CD4-positive, alpha-beta T cell (primary cell): ENCODE measurements around the gene SORL1. TPM values are rescaled to one million over a fixed set of nuclear protein-coding genes. Genes with fewer than 3 reads are reported as not detected.

Source experiments
- ATAC-seq: fragments of 200-7000 bp; cut with Tn5 transposase; one replicate; pipeline ENCODE4 v1.10.0; 2022; ENCODE audit warnings: mild to moderate bottlenecking; ENCODE audit not compliant: poor library complexity
- CTCF ChIA-PET: fragments of 350-600 bp; sonication (Branson Sonifier 250); formaldehyde crosslinking; loops from one replicate; lab custom pipeline; 2021; ENCODE audit warnings: antibody characterized with exemption, inconsistent platforms; lab: Charles Lee
- POLR2A ChIA-PET: fragments of 350-600 bp; sonication (Branson Sonifier 250); formaldehyde crosslinking; loops from one replicate; lab custom pipeline; 2021; ENCODE audit warnings: antibody characterized with exemption, inconsistent platforms; lab: Charles Lee
- DNase-seq, 14 experiments: peaks; one replicate each; pipeline ENCODE4 v3.0.0-alpha.2; 2013 to 2020; ENCODE audit warnings: mixed read lengths in 2 of 14
- H3K27ac ChIP-seq, 2 donors: one replicate each; pipeline versions ENCODE4 v1.5.1 to v1.7.0; 2013; ENCODE audit warnings: low read length in 2 of 2, low read depth in 1 of 2, mild to moderate bottlenecking in 1 of 2
- H3K27me3 ChIP-seq, 2 experiments: 1 replicate in 1 of 2; 2 replicates in 1 of 2; pipeline versions ENCODE4 v1.6.1 to v1.7.0; 2013; ENCODE audit warnings: low read length in 2 of 2, control low read depth in 1 of 2, mild to moderate bottlenecking in 1 of 2, moderate library complexity in 1 of 2; ENCODE audit not compliant: insufficient read depth in 2 of 2, control insufficient read depth in 1 of 2
- H3K36me3 ChIP-seq: one replicate; pipeline ENCODE4 v1.6.1; 2013; ENCODE audit warnings: low read length, control low read depth; ENCODE audit not compliant: insufficient read depth
- H3K4me1 ChIP-seq: one replicate; pipeline ENCODE4 v1.6.1; 2013; ENCODE audit warnings: low read length, control low read depth; ENCODE audit not compliant: insufficient read depth
- H3K4me3 ChIP-seq: one replicate; pipeline ENCODE4 v1.5.1; 2013; ENCODE audit warnings: mild to moderate bottlenecking, low read length, moderate library complexity
- H3K9me3 ChIP-seq, 2 experiments: 1 replicate in 1 of 2; 2 replicates in 1 of 2; pipeline versions ENCODE4 v1.6.1 to v1.7.0; 2013; ENCODE audit warnings: low read length in 2 of 2, mild to moderate bottlenecking in 2 of 2, control low read depth in 1 of 2, moderate library complexity in 1 of 2; ENCODE audit not compliant: control insufficient read depth in 1 of 2, insufficient read depth in 1 of 2
- H3K27ac Mint-ChIP-seq: one replicate; pipeline ENCODE4 v1.8.0; 2020; ENCODE audit warnings: mixed read lengths
- H3K27me3 Mint-ChIP-seq: one replicate; pipeline ENCODE4 v1.8.0; 2021; ENCODE audit warnings: mixed read lengths
- H3K36me3 Mint-ChIP-seq: one replicate; pipeline ENCODE4 v1.8.0; 2021; ENCODE audit warnings: low read depth, mixed read lengths
- H3K4me1 Mint-ChIP-seq: one replicate; pipeline ENCODE4 v1.8.0; 2021; ENCODE audit warnings: low read depth, mixed read lengths
- H3K4me3 Mint-ChIP-seq: one replicate; pipeline ENCODE4 v1.8.0; 2020; ENCODE audit warnings: mild to moderate bottlenecking, mixed read lengths
- H3K9me3 Mint-ChIP-seq: one replicate; pipeline ENCODE4 v1.8.0; 2020; ENCODE audit warnings: mixed read lengths
- CTCF ChIP-seq: fragments of 200-600 bp; IDR thresholded peaks from one replicate; pipeline ENCODE4 v1.8.0; 2022; ENCODE audit warnings: antibody characterized with exemption, mild to moderate bottlenecking
- intact Hi-C, 2 experiments: fragments of 100-400 bp; cut with DNase I in 1 of 2; cut with micrococcal nuclease in 1 of 2; formaldehyde crosslinking; loops; one replicate each; pipeline versions ENCODE4 v1.15.1 to v1.9.0; 2023 to 2025; cut with DNase I, micrococcal nuclease
- total RNA-seq, 174 experiments: library from RNA in 2 of 174; stranded (reverse) in 2 of 174; gene quantifications; one replicate each; pipeline ENCODE4 v1.2.3 and lab custom pipeline; 2021 to 2026

Gene SORL1
- total RNA-seq, 2 experiments from 2014 or later = 235 to 241 TPM

DNA sequence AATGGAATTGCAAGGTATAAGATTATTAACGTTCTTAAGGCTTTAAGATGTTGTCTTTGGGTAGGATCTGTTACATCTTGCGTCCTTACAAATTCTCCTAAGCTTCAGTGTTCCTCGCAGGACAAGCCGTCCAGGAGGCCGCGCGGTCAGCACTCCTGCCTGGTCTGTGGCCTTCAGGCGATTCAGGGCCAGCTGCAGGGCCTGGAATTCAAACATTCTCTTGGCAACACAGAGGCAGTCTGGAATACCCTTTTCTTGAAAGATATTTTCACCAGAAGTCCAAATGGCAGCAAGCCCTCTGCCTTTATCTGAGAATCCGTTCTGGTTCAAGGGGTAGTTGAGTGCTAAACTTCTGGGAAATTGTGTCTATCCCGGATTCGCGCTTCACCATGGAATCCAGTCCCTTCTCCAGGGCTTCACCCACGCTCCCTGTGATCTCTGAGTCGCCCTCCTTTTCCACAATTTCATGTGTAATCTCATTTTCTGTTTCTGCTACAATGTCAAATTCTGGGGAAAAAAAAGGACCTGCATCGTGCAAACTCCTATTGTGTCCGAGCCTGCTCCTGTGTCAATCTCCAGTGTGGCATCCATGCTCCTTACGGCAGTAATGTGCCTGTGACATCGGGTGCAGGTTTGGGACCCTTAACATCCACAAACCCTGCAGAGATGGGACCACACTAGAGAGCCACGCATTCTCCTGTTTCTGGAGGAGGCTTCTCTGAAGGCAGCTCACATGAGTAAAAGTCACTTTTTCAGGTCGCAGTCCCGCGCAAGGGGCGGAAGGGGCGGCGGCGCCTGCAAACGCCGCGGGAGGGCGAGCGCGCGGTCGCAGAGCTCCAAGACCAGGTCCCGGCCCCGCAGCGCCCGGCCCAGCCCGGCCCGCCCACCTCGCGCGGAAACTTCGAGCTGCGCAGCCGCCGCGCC is 25.4 kb upstream of the SORL1 start:
- Histone ChIP-seq H3K9me3 (no peaks in the 10 kb centered on the region), H3K4me3 (peak overlapping the region; percentile 43), H3K27me3 (no peaks in the 10 kb centered on the region), H3K27ac (no peak overlapping the region), H3K4me1 (peaks cover 27% of the 10 kb centered on the region), H3K36me3 (no peaks in the 10 kb centered on the region)
- intact Hi-C loops = loop anchor here in 1 of 2 experiments (10.0 kb wide), 1 partner anchor 102 kb away; no protein-coding TSS in a partner anchor
- no peaks in the 10 kb centered on the region for H3K27me3 Mint-ChIP-seq
- peak overlapping the region; percentile 83 for H3K4me3 Mint-ChIP-seq
- DNase-seq = peak in 13 of 14 experiments; percentile 9 to 72 (median 48)
- H3K4me1 Mint-ChIP-seq = peaks cover 59% of the 10 kb centered on the region
- no peak for TF ChIP-seq CTCF
- ChIA-PET POLR2A (interaction anchor here (0.7 to 2.2 kb wide), 16 partner anchors 10 to 150 kb away, joined by 3 to 69 read pairs (median 4); partner anchors contain the start of genes SC5D, SORL1 and SORL1-AS1), CTCF (interaction anchor here (0.7 to 1.3 kb wide), 6 partner anchors 9 to 107 kb away, joined by 3 to 6 read pairs (median 4); partner anchors contain the start of genes SORL1 and SORL1-AS1)
- H3K36me3 Mint-ChIP-seq = no peaks in the 10 kb centered on the region
- H3K27ac Mint-ChIP-seq = peak overlapping the region; percentile 29
- ATAC-seq = peak; percentile 70
- peaks cover 3% of the 10 kb centered on the region for H3K9me3 Mint-ChIP-seq

DNA sequence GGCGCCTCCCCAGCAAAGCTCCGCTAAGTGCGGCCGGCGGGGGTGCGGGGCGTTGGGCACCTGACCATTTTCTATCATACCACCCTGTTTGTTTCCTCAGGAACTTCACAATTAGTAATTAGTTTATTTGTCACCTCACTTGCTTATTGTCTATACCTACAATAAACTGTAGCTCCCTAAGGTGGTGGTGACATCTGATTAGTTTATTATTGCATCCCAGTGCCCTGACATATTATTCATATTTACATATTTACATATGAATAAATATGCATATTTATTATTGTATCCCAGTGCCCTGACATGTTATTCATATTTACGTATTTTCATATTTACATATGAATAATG is 24.7 kb upstream of the SORL1 start:
- Mint-ChIP-seq H3K9me3 (peaks cover 3% of the 10 kb centered on the region), H3K4me1 (peaks cover 55% of the 10 kb centered on the region), H3K4me3 (no peak overlapping the region), H3K36me3 (no peaks in the 10 kb centered on the region), H3K27ac (no peak overlapping the region), H3K27me3 (no peaks in the 10 kb centered on the region)
- H3K4me1 ChIP-seq = peaks cover 24% of the 10 kb centered on the region
- H3K27ac ChIP-seq = no peak overlapping the region
- intact Hi-C loops = loop anchor here in 1 of 2 experiments (10.0 kb wide), 1 partner anchor 103 kb away; no protein-coding TSS in a partner anchor
- ChIA-PET POLR2A (interaction anchor here (0.7 to 2.2 kb wide), 16 partner anchors 9 to 150 kb away, joined by 3 to 69 read pairs (median 4); partner anchors contain the start of genes SC5D, SORL1 and SORL1-AS1), CTCF (interaction anchor here (0.7 to 1.3 kb wide), 6 partner anchors 10 to 108 kb away, joined by 3 to 6 read pairs (median 4); partner anchors contain the start of genes SORL1 and SORL1-AS1)
- no peaks in the 10 kb centered on the region for H3K27me3 ChIP-seq
- DNase-seq (no peak), ATAC-seq (no peak)
- H3K9me3 ChIP-seq = no peaks in the 10 kb centered on the region
- no peak for TF ChIP-seq CTCF
- no peaks in the 10 kb centered on the region for H3K36me3 ChIP-seq
- H3K4me3 ChIP-seq = peak overlapping the region; percentile 43

DNA sequence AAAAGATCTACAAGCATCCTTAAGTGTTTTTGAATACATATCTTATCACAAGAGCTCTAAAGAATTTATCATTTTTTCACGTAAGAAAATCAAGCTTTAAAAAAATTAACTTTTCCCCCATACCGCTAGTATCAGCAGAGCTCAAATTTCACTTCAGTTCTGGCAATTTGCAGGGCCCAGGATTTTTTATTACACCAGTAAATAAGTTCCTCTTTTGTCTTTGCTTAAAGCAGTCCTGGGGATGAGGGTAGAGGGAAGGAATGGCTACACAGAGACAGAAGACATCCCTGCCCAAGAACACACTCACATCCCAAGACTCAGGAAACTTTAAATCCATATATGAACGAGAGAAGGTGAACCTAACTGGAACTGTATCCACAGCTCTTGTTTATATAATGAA is 22.6 kb upstream of the SORL1 start:
- Mint-ChIP-seq H3K4me1 (peaks cover 34% of the 10 kb centered on the region), H3K9me3 (no peaks in the 10 kb centered on the region), H3K36me3 (no peaks in the 10 kb centered on the region), H3K27me3 (no peaks in the 10 kb centered on the region), H3K27ac (no peak overlapping the region), H3K4me3 (no peak overlapping the region)
- no peak for TF ChIP-seq CTCF
- POLR2A ChIA-PET = interaction anchor here (1.0 to 1.4 kb wide), 5 partner anchors 12 to 137 kb away, joined by 3 to 5 read pairs (median 3); partner anchors contain the start of gene SC5D
- DNase-seq (no peak), ATAC-seq (no peak)
- H3K36me3 ChIP-seq = no peaks in the 10 kb centered on the region
- no peak overlapping the region for H3K27ac ChIP-seq
- no peak overlapping the region for H3K4me3 ChIP-seq
- no peaks in the 10 kb centered on the region for H3K9me3 ChIP-seq
- CTCF ChIA-PET = no interaction called here
- peaks cover 20% of the 10 kb centered on the region for H3K4me1 ChIP-seq
- no peaks in the 10 kb centered on the region for H3K27me3 ChIP-seq
- intact Hi-C loops = loop anchor here in 1 of 2 experiments (10.0 kb wide), 1 partner anchor 105 kb away; no protein-coding TSS in a partner anchor
